ENCODE data around the gene CFLAR.

The CFLAR gene

GRCh38 chr2:201216918-201217317 is 101.0 kb downstream of the CFLAR start:
- Histone ChIP-seq H3K27me3 (ENCODE audit: insufficient read depth, low read length) (no peaks in the 10 kb centered on the region), H3K36me3 (ENCODE audit: insufficient read depth, low read length) (no peaks in the 10 kb centered on the region), H3K79me2 (ENCODE audit: control insufficient read depth, insufficient read depth, low read length, unreplicated experiment) (no peaks in the 10 kb centered on the region), H3K27ac (ENCODE audit: low read depth, low read length) (no peak overlapping the region), H3K4me1 (ENCODE audit: control insufficient read depth, insufficient read depth, low read length, unreplicated experiment) (no peaks in the 10 kb centered on the region), H3K4me3 (ENCODE audit: low read depth, low read length) (no peak overlapping the region), H2AFZ (ENCODE audit: low read length, unreplicated experiment) (no peak overlapping the region)

GRCh38 chr2:201218780-201219179 is 102.8 kb downstream of the CFLAR start:
- no peaks in the 10 kb centered on the region for H3K36me3 ChIP-seq (ENCODE audit: insufficient read depth, low read length)
- no peak overlapping the region for H2AFZ ChIP-seq (ENCODE audit: low read length, unreplicated experiment)
- H3K79me2 ChIP-seq (ENCODE audit: control insufficient read depth, insufficient read depth, low read length, unreplicated experiment): no peaks in the 10 kb centered on the region
- H3K4me1 ChIP-seq (ENCODE audit: control insufficient read depth, insufficient read depth, low read length, unreplicated experiment): no peaks in the 10 kb centered on the region
- no peaks in the 10 kb centered on the region for H3K27me3 ChIP-seq (ENCODE audit: insufficient read depth, low read length)
- no peak overlapping the region for H3K4me3 ChIP-seq (ENCODE audit: low read depth, low read length)
- H3K27ac ChIP-seq (ENCODE audit: low read depth, low read length): no peak overlapping the region

- Histone ChIP-seq H3K79me2 (ENCODE audit: control insufficient read depth, insufficient read depth, low read length, unreplicated experiment) (no peaks in the 10 kb centered on the region), H3K36me3 (ENCODE audit: insufficient read depth, low read length) (no peaks in the 10 kb centered on the region), H3K4me3 (ENCODE audit: low read depth, low read length) (no peak overlapping the region), H3K27ac (ENCODE audit: low read depth, low read length) (no peak overlapping the region), H2AFZ (ENCODE audit: low read length, unreplicated experiment) (no peak overlapping the region), H3K4me1 (ENCODE audit: control insufficient read depth, insufficient read depth, low read length, unreplicated experiment) (no peaks in the 10 kb centered on the region), H3K27me3 (ENCODE audit: insufficient read depth, low read length) (no peaks in the 10 kb centered on the region)
These were observed 103.5 kb downstream of the CFLAR start for GRCh38 chr2:201219328-201220096.

GRCh38 chr2:201220102-201220570 is 104.2 kb downstream of the CFLAR start:
- Histone ChIP-seq H3K79me2 (ENCODE audit: control insufficient read depth, insufficient read depth, low read length, unreplicated experiment) (no peaks in the 10 kb centered on the region), H3K27ac (ENCODE audit: low read depth, low read length) (no peak overlapping the region), H3K4me3 (ENCODE audit: low read depth, low read length) (no peak overlapping the region), H3K36me3 (ENCODE audit: insufficient read depth, low read length) (no peaks in the 10 kb centered on the region), H3K27me3 (ENCODE audit: insufficient read depth, low read length) (no peaks in the 10 kb centered on the region), H2AFZ (ENCODE audit: low read length, unreplicated experiment) (no peak overlapping the region), H3K4me1 (ENCODE audit: control insufficient read depth, insufficient read depth, low read length, unreplicated experiment) (no peaks in the 10 kb centered on the region)

GRCh38 chr2:201223089-201224073 is 107.4 kb downstream of the CFLAR start:
- Histone ChIP-seq H2AFZ (ENCODE audit: low read length, unreplicated experiment) (no peak overlapping the region), H3K4me3 (ENCODE audit: low read depth, low read length) (peak overlapping the region; percentile 5; the same call in 1 of the 2 replicates), H3K79me2 (ENCODE audit: control insufficient read depth, insufficient read depth, low read length, unreplicated experiment) (no peaks in the 10 kb centered on the region), H3K4me1 (ENCODE audit: control insufficient read depth, insufficient read depth, low read length, unreplicated experiment) (no peaks in the 10 kb centered on the region), H3K27me3 (ENCODE audit: insufficient read depth, low read length) (no peaks in the 10 kb centered on the region), H3K27ac (ENCODE audit: low read depth, low read length) (no peak overlapping the region), H3K36me3 (ENCODE audit: insufficient read depth, low read length) (no peaks in the 10 kb centered on the region)

Data from ACC112 (cell line).